Measurements from ENCODE around the gene SOX9.

GRCh38 chr17:72169823-72170222 is 49.0 kb downstream of the SOX9 start:
- TF ChIP-seq SP1 (IDR thresholded peaks at IDR 0.05) (no peak), HDGF (IDR thresholded peaks at IDR 0.05; ENCODE audit: borderline replicate concordance) (no peak), BHLHE40 (IDR thresholded peaks at IDR 0.05; ENCODE audit: borderline replicate concordance) (no peak), ELF4 (IDR thresholded peaks at IDR 0.05) (no peak), ZNF384 (IDR thresholded peaks at IDR 0.05) (no peak), FOXK2 (IDR thresholded peaks at IDR 0.05) (no peak), SUZ12 (IDR thresholded peaks at IDR 0.05) (no peak), FOXM1 (IDR thresholded peaks at IDR 0.05; ENCODE audit: borderline replicate concordance) (no peak), ARNT (IDR thresholded peaks at IDR 0.05) (no peak), LEF1 (IDR thresholded peaks at IDR 0.05; ENCODE audit: borderline replicate concordance) (no peak), NFRKB (IDR thresholded peaks at IDR 0.05) (no peak), CTBP1 (IDR thresholded peaks at IDR 0.05; ENCODE audit: borderline replicate concordance) (no peak)
- TF ChIP-seq, protein P1, sequence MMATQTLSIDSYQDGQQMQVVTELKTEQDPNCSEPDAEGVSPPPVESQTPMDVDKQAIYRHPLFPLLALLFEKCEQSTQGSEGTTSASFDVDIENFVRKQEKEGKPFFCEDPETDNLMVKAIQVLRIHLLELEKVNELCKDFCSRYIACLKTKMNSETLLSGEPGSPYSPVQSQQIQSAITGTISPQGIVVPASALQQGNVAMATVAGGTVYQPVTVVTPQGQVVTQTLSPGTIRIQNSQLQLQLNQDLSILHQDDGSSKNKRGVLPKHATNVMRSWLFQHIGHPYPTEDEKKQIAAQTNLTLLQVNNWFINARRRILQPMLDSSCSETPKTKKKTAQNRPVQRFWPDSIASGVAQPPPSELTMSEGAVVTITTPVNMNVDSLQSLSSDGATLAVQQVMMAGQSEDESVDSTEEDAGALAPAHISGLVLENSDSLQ (IDR thresholded peaks at IDR 0.05), result no peak
